Measurements from ENCODE around the gene GMEB1.

GMEB1 gene

GRCh38 chr1:28755701-28756100, 87.1 kb downstream of the GMEB1 start:
- DNase-seq = no peak

- no peak for DNase-seq
Measured at GRCh38 chr1:28756846-28757245, 88.3 kb downstream of the GMEB1 start.

- no peak for DNase-seq
Measured at GRCh38 chr1:28758420-28758819, 89.8 kb downstream of the GMEB1 start.

GRCh38 chr1:28759257-28759656, 90.7 kb downstream of the GMEB1 start:
- DNase-seq = no peak

GRCh38 chr1:28761189-28761588, 92.6 kb downstream of the GMEB1 start:
- DNase-seq = no peak

GRCh38 chr1:28766532-28767183, 98.1 kb downstream of the GMEB1 start:
- no peak for DNase-seq
